ENCODE measurements around the gene MGLL.

The MGLL gene

GRCh38 chr3:127699416-127700300, 122.7 kb downstream of the MGLL start:
- Mint-ChIP-seq H3K4me1 (peaks cover 50% of the 10 kb centered on the region), H3K27ac (peak overlapping the region; percentile 52 to 93 (median 83)), H3K36me3 (ENCODE audit: low read depth) (peaks cover 14% of the 10 kb centered on the region), H3K4me3 (no peak overlapping the region), H3K9me3 (peaks cover 8% of the 10 kb centered on the region), H3K27me3 (ENCODE audit: low read depth) (no peaks in the 10 kb centered on the region)
- TF ChIP-seq, protein P1, sequence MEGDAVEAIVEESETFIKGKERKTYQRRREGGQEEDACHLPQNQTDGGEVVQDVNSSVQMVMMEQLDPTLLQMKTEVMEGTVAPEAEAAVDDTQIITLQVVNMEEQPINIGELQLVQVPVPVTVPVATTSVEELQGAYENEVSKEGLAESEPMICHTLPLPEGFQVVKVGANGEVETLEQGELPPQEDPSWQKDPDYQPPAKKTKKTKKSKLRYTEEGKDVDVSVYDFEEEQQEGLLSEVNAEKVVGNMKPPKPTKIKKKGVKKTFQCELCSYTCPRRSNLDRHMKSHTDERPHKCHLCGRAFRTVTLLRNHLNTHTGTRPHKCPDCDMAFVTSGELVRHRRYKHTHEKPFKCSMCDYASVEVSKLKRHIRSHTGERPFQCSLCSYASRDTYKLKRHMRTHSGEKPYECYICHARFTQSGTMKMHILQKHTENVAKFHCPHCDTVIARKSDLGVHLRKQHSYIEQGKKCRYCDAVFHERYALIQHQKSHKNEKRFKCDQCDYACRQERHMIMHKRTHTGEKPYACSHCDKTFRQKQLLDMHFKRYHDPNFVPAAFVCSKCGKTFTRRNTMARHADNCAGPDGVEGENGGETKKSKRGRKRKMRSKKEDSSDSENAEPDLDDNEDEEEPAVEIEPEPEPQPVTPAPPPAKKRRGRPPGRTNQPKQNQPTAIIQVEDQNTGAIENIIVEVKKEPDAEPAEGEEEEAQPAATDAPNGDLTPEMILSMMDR (IDR thresholded peaks at IDR 0.05; ENCODE audit: unreplicated experiment in 3 of 3) = no peak

GRCh38 chr3:127698691-127699415, 123.5 kb downstream of the MGLL start:
- H3K27ac Mint-ChIP-seq = peak overlapping the region; percentile 80 to 94 (median 93)
- H3K9me3 Mint-ChIP-seq = peaks cover 5% of the 10 kb centered on the region
- peaks cover 50% of the 10 kb centered on the region for H3K4me1 Mint-ChIP-seq
- no peaks in the 10 kb centered on the region for H3K27me3 Mint-ChIP-seq (ENCODE audit: low read depth)
- TF ChIP-seq, protein P1 (IDR thresholded peaks at IDR 0.05; ENCODE audit: unreplicated experiment in 3 of 3) = no peak
- peaks cover 9% of the 10 kb centered on the region for H3K36me3 Mint-ChIP-seq (ENCODE audit: low read depth)
- no peak overlapping the region for H3K4me3 Mint-ChIP-seq

DNA sequence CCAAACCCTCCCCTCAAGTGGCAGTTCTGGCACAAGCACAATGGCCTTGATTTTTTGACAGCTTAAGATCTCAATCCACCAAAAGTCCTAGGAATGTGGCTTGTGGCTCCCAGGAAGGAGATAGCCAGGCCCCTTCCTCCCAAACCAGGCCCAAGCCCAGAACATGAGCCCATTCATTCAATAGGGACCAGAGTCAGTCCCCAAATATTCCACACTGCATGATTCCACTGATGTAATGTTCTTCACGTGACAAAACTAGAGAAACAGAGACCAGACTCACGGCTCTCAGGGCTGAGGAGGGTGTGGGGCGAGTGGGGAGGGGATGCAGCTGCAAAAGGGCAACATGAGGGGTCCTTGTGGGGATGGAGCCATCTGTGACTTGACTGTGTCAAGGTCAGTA, 124.0 kb downstream of the MGLL start:
- peaks cover 50% of the 10 kb centered on the region for H3K4me1 Mint-ChIP-seq
- H3K9me3 Mint-ChIP-seq = no peaks in the 10 kb centered on the region
- H3K4me3 Mint-ChIP-seq = no peak overlapping the region
- peak overlapping the region; percentile 80 to 94 (median 93) for H3K27ac Mint-ChIP-seq
- TF ChIP-seq, protein P1 (IDR thresholded peaks at IDR 0.05; ENCODE audit: unreplicated experiment in 3 of 3) = no peak
- H3K27me3 Mint-ChIP-seq (ENCODE audit: low read depth) = no peaks in the 10 kb centered on the region
- peaks cover 4% of the 10 kb centered on the region for H3K36me3 Mint-ChIP-seq (ENCODE audit: low read depth)

GRCh38 chr3:127697551-127698240, 124.6 kb downstream of the MGLL start:
- no peaks in the 10 kb centered on the region for H3K36me3 Mint-ChIP-seq (ENCODE audit: low read depth)
- peaks cover 50% of the 10 kb centered on the region for H3K4me1 Mint-ChIP-seq
- no peaks in the 10 kb centered on the region for H3K9me3 Mint-ChIP-seq
- peak overlapping the region; percentile 24 to 41 (median 31) for H3K4me3 Mint-ChIP-seq
- H3K27me3 Mint-ChIP-seq (ENCODE audit: low read depth) = peaks cover 3% of the 10 kb centered on the region
- H3K27ac Mint-ChIP-seq = peak overlapping the region; percentile 80 to 94 (median 93)
- TF ChIP-seq, protein P1 (IDR thresholded peaks at IDR 0.05; ENCODE audit: unreplicated experiment in 3 of 3) = no peak

DNA sequence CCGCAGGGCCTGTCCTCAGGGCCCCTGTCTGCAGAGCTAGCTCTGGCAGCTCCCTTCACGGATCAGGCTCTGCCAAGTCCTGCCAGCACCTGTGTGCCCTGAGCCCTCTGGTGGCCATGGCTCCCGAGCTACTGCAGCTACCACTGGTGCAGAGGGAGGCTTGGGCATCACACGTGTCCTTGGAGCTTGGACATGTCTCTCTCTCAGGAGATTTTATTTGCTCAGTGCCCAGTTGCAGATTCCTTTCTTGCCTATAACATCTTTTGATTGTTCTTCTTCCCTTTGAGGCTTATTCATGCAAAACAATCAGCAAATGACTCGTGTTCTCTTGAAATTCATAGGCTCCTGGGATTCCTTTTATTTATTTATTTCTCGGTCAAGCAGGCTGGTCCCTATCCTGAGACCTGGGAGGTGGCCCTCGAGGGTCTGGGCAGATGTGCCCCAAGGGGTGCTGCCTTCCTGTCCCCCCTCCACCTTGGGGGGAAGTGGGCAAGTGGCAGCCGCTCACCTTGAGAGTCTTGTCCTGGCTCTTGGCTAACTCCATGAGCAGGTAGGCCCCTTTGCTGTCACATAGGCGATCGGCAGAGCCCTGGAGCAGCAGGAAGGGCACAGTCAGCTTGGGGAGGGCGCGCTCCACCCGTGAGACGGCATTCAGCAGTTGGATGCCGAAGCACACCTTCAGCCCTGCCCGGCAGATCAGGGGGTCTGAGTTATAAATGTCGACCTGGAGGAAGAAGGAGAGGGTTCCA, 127.7 kb downstream of the MGLL start:
- Mint-ChIP-seq H3K27ac (no peak overlapping the region), H3K4me1 (peaks cover 35% of the 10 kb centered on the region), H3K27me3 (ENCODE audit: low read depth) (peaks cover 3% of the 10 kb centered on the region), H3K9me3 (no peaks in the 10 kb centered on the region), H3K36me3 (ENCODE audit: low read depth) (no peaks in the 10 kb centered on the region), H3K4me3 (no peak overlapping the region)
- TF ChIP-seq, protein P1 (IDR thresholded peaks at IDR 0.05; ENCODE audit: unreplicated experiment in 3 of 3) = no peak
